SK-N-SH treated with all-trans-retinoic acid at 6 μM for 48 hours (cell line): ENCODE results near the gene FABP1.

Experiments used
- ESRRG ChIP-seq: fragments of 250-450 bp; sonication (Bioruptor Pico); IDR thresholded peaks from 2 replicates; pipeline ENCODE4 v1.6.1; 2021; ENCODE audit warnings: mild to moderate bottlenecking
- TF ChIP-seq, protein P1 (sequence below): fragments of 250-450 bp; sonication (Bioruptor Pico); IDR thresholded peaks from 2 replicates; pipeline ENCODE4 v1.8.0; 2020; ENCODE audit warnings: mild to moderate bottlenecking, moderate library complexity, borderline replicate concordance

GRCh38 chr2:88122141-88122884 is 5.5 kb downstream of the FABP1 start:
- TF ChIP-seq, protein P1, sequence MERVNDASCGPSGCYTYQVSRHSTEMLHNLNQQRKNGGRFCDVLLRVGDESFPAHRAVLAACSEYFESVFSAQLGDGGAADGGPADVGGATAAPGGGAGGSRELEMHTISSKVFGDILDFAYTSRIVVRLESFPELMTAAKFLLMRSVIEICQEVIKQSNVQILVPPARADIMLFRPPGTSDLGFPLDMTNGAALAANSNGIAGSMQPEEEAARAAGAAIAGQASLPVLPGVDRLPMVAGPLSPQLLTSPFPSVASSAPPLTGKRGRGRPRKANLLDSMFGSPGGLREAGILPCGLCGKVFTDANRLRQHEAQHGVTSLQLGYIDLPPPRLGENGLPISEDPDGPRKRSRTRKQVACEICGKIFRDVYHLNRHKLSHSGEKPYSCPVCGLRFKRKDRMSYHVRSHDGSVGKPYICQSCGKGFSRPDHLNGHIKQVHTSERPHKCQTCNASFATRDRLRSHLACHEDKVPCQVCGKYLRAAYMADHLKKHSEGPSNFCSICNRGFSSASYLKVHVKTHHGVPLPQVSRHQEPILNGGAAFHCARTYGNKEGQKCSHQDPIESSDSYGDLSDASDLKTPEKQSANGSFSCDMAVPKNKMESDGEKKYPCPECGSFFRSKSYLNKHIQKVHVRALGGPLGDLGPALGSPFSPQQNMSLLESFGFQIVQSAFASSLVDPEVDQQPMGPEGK (CRISPR knock-in tag): no peak
- no peak for TF ChIP-seq ESRRG
